HG03469 (cell line): ENCODE data around the gene INPP5F.

Experiments used
- ATAC-seq: cut with Tn5 transposase; IDR thresholded peaks from one replicate; pipeline ENCODE4 v1.9.1; 2021; ENCODE audit warnings: mild to moderate bottlenecking, moderate library complexity, moderate number of reproducible peaks; ENCODE audit not compliant: unreplicated experiment

Gene INPP5F

DNA sequence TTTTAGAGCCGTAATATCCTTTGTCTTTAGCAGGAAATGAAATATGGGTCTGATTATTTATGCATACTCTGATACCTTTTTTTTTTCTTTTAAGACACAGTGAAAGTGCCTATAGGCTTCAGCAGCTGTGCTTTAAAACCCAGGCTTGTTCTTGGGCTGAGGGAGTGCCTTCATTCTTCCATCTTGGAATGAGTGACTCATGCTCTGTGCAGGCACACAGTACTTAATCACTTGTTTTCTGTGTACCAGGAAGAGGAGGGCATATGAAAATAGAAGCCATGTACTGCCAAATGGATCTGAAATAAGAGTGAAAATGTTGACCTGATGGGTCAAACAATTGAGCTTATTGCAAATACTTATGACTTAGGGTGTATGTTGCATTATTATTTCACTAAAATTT is 12.0 kb downstream of the INPP5F start:
- ATAC-seq: no peak

- no peak for ATAC-seq
These were observed 13.1 kb downstream of the INPP5F start for GRCh38 chr10:119738962-119739361.

GRCh38 chr10:119740096-119740495 is 14.2 kb downstream of the INPP5F start:
- ATAC-seq: no peak

- ATAC-seq: no peak
These were observed 17.2 kb downstream of the INPP5F start for GRCh38 chr10:119742947-119743648.

DNA sequence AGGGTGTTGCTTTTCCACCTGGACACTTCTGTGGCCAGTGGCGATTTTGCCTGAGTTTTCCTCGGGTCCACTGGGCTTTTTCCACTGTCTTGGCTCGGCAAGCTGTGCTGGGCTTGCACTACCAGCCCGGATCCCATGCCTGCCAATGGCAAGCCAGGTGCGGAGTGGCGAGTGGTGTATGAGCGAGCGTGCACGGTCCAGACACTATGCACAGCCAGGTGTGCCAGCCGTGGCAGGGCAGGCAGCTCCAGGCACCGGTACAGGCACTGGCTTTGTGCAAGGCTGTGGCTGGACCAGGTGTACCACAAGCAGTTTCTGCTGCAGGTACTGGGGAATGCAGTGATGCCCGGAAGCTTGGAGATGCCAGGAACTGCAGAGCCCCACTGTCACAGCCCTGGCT is 22.1 kb downstream of the INPP5F start:
- no peak for ATAC-seq

DNA sequence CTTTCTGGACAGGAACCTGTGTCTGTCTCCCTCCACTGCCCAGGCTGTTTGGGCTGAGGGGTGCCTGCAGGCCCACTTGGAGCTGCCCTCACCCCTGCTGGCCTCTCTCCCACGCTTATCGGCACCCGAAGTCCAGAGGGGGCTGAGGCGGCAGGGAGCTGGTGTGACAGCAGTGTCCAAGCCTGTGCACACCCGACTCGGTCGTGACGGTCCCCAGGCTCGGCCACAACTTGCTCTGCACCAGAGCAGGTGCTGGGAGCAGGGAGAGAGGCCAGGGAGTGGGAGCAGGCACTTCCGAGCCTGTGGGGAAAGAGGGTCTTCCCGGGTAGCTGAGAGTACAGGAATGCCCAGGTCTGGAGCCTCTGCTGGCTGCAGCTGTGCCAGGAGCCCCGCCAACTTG is 23.0 kb downstream of the INPP5F start:
- no peak for ATAC-seq

- ATAC-seq: no peak
These were observed 23.6 kb downstream of the INPP5F start for GRCh38 chr10:119749455-119749854.

GRCh38 chr10:119750391-119751230 is 24.8 kb downstream of the INPP5F start:
- peak; percentile 84 for ATAC-seq

DNA sequence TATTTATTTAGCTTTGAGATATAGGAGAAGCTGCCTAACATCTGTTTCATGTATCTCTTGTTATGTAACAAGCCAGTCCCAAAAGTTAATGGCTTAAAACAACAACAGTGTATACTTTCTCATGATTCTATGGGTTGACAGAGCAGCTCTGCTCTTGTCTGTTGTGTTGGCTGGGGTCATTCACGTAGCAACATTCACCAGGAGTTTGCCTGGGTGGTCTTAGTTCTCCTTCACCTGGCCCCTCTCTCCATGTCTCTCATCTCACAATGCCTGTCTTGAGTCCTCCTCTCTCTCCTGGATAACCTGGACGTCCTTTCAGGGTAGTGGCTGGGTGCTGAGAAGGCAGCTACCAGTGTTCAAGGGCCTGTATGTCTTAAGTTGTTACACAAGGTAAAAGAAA is 27.5 kb downstream of the INPP5F start:
- no peak for ATAC-seq

- no peak for ATAC-seq
These were observed 28.2 kb downstream of the INPP5F start for GRCh38 chr10:119754085-119754484.

- no peak for ATAC-seq
These were observed 29.1 kb downstream of the INPP5F start for GRCh38 chr10:119754936-119755335.

DNA sequence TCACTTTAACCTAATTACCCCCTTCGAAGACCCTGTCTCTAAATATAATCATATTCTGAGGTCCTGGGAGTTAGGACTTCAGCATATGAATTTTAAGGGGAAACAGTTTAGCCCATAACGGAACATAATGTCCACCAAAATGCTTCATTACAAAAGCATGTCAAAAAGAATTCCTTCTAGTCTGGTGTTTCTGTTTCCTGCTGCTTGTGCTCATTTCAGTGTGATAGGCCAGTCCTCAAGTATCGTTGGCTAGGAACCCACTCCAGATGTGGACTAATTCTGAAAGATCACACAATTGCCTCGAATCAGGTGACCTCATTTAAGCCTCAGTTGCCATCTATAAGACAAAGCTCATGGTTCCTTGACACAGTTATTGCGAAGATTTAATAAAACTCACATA is 29.6 kb downstream of the INPP5F start:
- no peak for ATAC-seq

DNA sequence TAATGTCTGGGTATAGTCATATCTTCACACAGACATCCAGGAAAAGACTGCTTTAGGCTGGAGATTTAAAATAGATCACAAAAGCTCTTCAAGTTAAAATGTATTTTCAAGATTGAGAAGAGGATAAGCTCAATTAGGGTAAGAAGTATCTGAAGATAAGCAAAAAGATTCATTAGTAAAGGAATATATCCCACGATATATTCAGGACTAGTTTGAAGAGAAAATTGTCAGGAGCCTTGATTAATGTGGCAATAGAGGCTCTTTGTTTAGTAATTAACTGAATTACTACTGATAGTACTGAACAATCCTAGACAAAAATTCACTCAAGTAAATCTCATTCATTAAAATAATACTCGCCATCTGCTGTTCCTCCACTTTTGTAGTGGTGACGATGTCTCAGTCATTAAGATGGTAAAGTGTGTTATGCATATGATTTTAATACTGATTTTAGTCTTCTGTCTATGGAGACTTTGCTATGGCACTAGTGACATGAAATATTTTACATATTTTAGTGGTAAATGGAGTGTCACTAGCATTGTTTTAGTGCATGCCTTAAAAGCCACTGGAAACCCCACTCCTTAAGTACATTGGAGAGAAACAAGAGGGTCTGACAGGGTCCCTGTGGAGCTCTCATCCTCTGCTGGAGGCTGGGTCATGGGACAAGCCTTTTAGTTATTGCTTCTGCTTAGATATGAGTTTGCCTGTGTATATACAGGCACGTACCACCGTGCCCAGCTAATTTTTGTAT is 32.8 kb downstream of the INPP5F start:
- ATAC-seq: no peak

DNA sequence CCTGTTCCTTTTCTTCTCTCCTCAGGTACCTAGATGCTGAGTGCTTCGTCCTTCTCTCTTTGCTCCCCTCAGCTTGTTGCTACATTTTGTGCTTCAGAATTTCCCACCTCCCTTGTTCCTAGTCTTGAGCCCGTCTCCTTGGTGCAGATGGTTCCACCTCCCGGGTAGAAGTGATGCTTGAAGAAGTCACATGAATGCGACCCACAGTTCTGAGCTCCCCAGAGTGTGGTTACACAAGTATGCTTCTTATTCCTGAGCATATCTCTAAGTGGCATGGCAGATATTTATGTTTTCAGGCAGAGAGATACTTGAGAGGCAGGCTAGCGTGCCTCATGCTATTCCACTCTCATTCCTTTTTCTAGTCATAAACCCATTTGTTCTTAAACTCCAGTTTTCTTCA is 34.0 kb downstream of the INPP5F start:
- ATAC-seq: no peak

DNA sequence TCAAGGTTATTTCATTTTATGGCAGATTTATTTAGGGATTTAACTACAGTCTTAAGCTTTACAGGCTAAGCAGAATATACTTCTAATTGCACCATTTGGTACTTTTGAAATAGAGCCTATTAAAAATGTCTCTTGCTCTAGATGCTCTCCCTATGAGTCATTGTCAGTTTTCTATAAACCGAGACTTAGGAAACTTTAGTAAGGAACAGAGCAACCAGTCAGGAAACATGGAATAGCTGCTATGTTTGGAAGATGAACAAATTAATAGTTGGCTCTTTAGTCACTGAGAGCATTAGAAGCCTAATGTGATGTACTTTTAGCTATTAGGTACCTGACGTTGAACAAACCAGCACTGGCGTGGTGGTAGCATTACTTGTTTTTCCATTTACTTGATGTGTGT is 35.3 kb downstream of the INPP5F start:
- ATAC-seq: no peak

DNA sequence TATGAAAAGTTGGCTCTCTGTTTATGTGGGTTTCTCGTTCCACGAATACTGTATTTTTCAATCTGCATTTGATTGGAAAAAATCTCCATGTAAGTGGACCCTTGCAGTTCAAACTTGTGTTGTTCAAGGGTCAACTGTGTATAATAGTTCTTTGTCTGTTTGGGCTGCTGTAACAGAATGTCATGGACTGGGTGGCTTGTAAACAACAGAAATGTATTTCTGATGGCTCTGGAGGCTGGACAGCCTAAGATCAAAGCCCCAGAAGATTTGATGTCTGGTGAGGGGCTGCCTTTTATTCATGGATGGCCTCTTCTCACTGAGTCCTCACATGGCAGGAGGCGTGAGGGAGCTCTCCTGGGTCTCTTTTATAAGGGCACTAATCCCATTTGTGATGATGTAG is 36.2 kb downstream of the INPP5F start:
- ATAC-seq: no peak

- no peak for ATAC-seq
These were observed 37.3 kb downstream of the INPP5F start for GRCh38 chr10:119762805-119763798.

GRCh38 chr10:119768455-119769094 is 42.7 kb downstream of the INPP5F start:
- ATAC-seq: no peak

DNA sequence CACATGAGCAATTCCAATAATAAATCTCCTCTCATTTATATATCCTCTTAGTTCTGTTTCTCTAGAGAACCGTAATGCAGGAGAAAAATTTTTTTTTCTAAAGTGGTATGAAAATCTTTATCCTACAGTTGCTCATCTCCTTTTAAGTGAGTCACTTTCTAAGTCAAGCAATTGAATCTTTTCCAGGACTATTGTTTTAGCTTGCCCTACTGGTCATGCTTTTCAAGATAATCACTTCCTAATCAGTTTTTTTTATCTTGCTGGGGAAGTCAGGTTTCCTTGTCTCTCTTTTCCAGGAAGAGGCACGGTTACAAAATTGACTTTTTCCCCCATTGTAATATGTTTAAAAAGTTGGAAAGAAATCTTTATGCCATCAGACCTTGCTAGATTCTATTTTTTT is 44.0 kb downstream of the INPP5F start:
- no peak for ATAC-seq

DNA sequence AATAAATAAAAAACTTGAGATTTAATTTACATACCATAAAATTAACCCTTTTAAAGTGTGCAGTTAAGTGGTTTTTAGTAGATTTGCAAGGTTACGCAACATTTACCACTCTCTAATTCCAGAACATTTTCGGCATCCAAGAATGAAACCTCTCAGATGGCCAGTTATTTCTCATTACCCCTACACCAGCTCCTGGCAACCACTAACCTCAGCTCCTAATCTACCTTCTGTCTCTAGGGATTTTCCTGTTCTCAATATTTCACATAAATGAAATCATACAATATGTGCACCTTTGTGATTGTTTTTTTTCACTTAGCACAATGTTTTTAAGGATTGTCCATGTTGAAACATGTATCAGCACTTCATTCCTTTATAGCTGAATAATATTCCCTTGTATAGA is 45.1 kb downstream of the INPP5F start:
- no peak for ATAC-seq
